Breast epithelium (tissue), 4 donors: ENCODE measurements around the gene PRTFDC1. TPM values are rescaled to one million over a fixed set of nuclear protein-coding genes. Genes with fewer than 3 reads are reported as not detected.

Experiments used
- DNase-seq, 2 donors: peaks; one replicate each; pipeline ENCODE4 v3.0.0-alpha.2; 2019; ENCODE audit warnings: low spot score in 2 of 2
- H3K27ac ChIP-seq, 2 donors: fragments of 200-600 bp; sonication (generic) in 1 of 2; one replicate each; pipeline ENCODE4 v1.5.1; 2016 to 2019; ENCODE audit warnings: mild to moderate bottlenecking in 1 of 2
- H3K27me3 ChIP-seq, 2 donors: fragments of 200-600 bp; sonication (generic) in 1 of 2; one replicate each; pipeline versions ENCODE4 v1.5.1 to v1.6.0; 2017 to 2019; ENCODE audit warnings: control low read depth in 1 of 2, mild to moderate bottlenecking in 1 of 2
- H3K36me3 ChIP-seq: fragments of 200-600 bp; one replicate; pipeline ENCODE4 v1.5.1; 2019
- H3K4me1 ChIP-seq, 2 donors: fragments of 200-600 bp; sonication (generic); one replicate each; pipeline ENCODE4 v1.5.1; 2016 to 2019; ENCODE audit warnings: control low read depth in 1 of 2
- H3K4me3 ChIP-seq, 3 donors: fragments of 200-600 bp; sonication (generic); 1 replicate in 2 of 3; 2 replicates in 1 of 3; pipeline ENCODE4 v1.5.1; 2016 to 2019; ENCODE audit warnings: mild to moderate bottlenecking in 3 of 3, moderate library complexity in 2 of 3
- H3K9me3 ChIP-seq, 2 donors: fragments of 200-600 bp; sonication (generic) in 1 of 2; one replicate each; pipeline ENCODE4 v1.5.1; 2016 to 2019; ENCODE audit warnings: control low read depth in 1 of 2
- CTCF ChIP-seq, 3 donors: fragments of 450-650 bp; IDR thresholded peaks; one replicate each; pipeline ENCODE4 v1.5.1; 2016 to 2017; ENCODE audit warnings: antibody characterized with exemption in 3 of 3, mild to moderate bottlenecking in 3 of 3, moderate library complexity in 3 of 3
- POLR2A ChIP-seq: fragments of 450-650 bp; IDR thresholded peaks from one replicate; pipeline ENCODE4 v1.6.1; 2016; ENCODE audit warnings: antibody characterized with exemption, mild to moderate bottlenecking, moderate library complexity
- POLR2AphosphoS5 ChIP-seq, 3 donors: sonication (generic); formaldehyde crosslinking; IDR thresholded peaks; one replicate each; pipeline ENCODE4 v1.6.1; 2017; ENCODE audit warnings: antibody characterized with exemption in 3 of 3
- intact Hi-C: fragments of 100-400 bp; cut with DNase I; formaldehyde crosslinking; loops from one replicate; pipeline ENCODE4 v1.15.1; 2023; ENCODE audit warnings: low total_unique reads
- total RNA-seq, 3 donors: library from RNA; depleted of rRNA; stranded (reverse); fragments of >200 nt; gene quantifications; one replicate each; pipeline ENCODE4 v1.1.0, GENCODE V29; 2016

PRTFDC1 gene
- total RNA-seq, 3 donors from 2014 or later = 2.6 to 6.6 (median 3.3) TPM

GRCh38 chr10:24857031-24857725 is 95.2 kb downstream of the PRTFDC1 start:
- intact Hi-C loops = no loop called here
- TF ChIP-seq POLR2A (no peak), POLR2AphosphoS5 (IDR thresholded peaks at IDR 0.05) (no peak)

GRCh38 chr10:24854256-24854655 is 98.2 kb downstream of the PRTFDC1 start:
- DNase-seq = no peak
- H3K27me3 ChIP-seq = no peaks in the 10 kb centered on the region
- no peak overlapping the region for H3K4me3 ChIP-seq
- intact Hi-C loops = no loop called here
- no peaks in the 10 kb centered on the region for H3K4me1 ChIP-seq
- no peaks in the 10 kb centered on the region for H3K36me3 ChIP-seq
- no peaks in the 10 kb centered on the region for H3K9me3 ChIP-seq
- no peak overlapping the region for H3K27ac ChIP-seq
- TF ChIP-seq POLR2AphosphoS5 (IDR thresholded peaks at IDR 0.05) (no peak), POLR2A (no peak), CTCF (IDR thresholded peaks at IDR 0.05) (no peak)

More at GRCh38 chr10:24857031-24857725, 95.2 kb downstream of the PRTFDC1 start:
- Histone ChIP-seq H3K36me3 (no peaks in the 10 kb centered on the region), H3K9me3 (no peaks in the 10 kb centered on the region), H3K27me3 (no peaks in the 10 kb centered on the region), H3K4me3 (no peak overlapping the region), H3K27ac (no peak overlapping the region), H3K4me1 (no peaks in the 10 kb centered on the region)
- DNase-seq = no peak

GRCh38 chr10:24853661-24854060 is 98.7 kb downstream of the PRTFDC1 start:
- H3K9me3 ChIP-seq = no peaks in the 10 kb centered on the region
- H3K4me3 ChIP-seq = no peak overlapping the region
- intact Hi-C loops = no loop called here
- TF ChIP-seq POLR2A = no peak
- no peak for TF ChIP-seq CTCF (IDR thresholded peaks at IDR 0.05)
- no peak for TF ChIP-seq POLR2AphosphoS5 (IDR thresholded peaks at IDR 0.05)
- H3K27me3 ChIP-seq = no peaks in the 10 kb centered on the region
- no peaks in the 10 kb centered on the region for H3K36me3 ChIP-seq
- H3K27ac ChIP-seq = no peak overlapping the region
- H3K4me1 ChIP-seq = no peaks in the 10 kb centered on the region
- no peak for DNase-seq

GRCh38 chr10:24851629-24852028 is 100.8 kb downstream of the PRTFDC1 start:
- no peaks in the 10 kb centered on the region for H3K27me3 ChIP-seq
- no peaks in the 10 kb centered on the region for H3K36me3 ChIP-seq
- no peaks in the 10 kb centered on the region for H3K4me1 ChIP-seq
- H3K4me3 ChIP-seq = no peak overlapping the region
- no peaks in the 10 kb centered on the region for H3K9me3 ChIP-seq
- intact Hi-C loops = no loop called here
- DNase-seq = no peak
- H3K27ac ChIP-seq = no peak overlapping the region
- TF ChIP-seq POLR2A = no peak
- no peak for TF ChIP-seq POLR2AphosphoS5 (IDR thresholded peaks at IDR 0.05)
- no peak for TF ChIP-seq CTCF (IDR thresholded peaks at IDR 0.05)

- H3K27me3 ChIP-seq = no peaks in the 10 kb centered on the region
- no peaks in the 10 kb centered on the region for H3K4me1 ChIP-seq
- no peaks in the 10 kb centered on the region for H3K9me3 ChIP-seq
- H3K36me3 ChIP-seq = no peaks in the 10 kb centered on the region
- TF ChIP-seq CTCF (IDR thresholded peaks at IDR 0.05) (no peak), POLR2A (no peak)
- no peak overlapping the region for H3K4me3 ChIP-seq
- intact Hi-C loops = no loop called here
- H3K27ac ChIP-seq = no peak overlapping the region
- no peak for DNase-seq
These were observed 101.6 kb downstream of the PRTFDC1 start for GRCh38 chr10:24850727-24851296.
